CD4-positive, alpha-beta T cell treated with Interleukin-6 at 100 ng/mL for 8 hours (primary cell): ENCODE results near the gene TNNT2.

ENCODE experiments used
- DNase-seq: peaks from one replicate; pipeline ENCODE4 v3.0.0-alpha.2; 2020; ENCODE audit warnings: mixed read lengths, low spot score

The TNNT2 gene

DNA sequence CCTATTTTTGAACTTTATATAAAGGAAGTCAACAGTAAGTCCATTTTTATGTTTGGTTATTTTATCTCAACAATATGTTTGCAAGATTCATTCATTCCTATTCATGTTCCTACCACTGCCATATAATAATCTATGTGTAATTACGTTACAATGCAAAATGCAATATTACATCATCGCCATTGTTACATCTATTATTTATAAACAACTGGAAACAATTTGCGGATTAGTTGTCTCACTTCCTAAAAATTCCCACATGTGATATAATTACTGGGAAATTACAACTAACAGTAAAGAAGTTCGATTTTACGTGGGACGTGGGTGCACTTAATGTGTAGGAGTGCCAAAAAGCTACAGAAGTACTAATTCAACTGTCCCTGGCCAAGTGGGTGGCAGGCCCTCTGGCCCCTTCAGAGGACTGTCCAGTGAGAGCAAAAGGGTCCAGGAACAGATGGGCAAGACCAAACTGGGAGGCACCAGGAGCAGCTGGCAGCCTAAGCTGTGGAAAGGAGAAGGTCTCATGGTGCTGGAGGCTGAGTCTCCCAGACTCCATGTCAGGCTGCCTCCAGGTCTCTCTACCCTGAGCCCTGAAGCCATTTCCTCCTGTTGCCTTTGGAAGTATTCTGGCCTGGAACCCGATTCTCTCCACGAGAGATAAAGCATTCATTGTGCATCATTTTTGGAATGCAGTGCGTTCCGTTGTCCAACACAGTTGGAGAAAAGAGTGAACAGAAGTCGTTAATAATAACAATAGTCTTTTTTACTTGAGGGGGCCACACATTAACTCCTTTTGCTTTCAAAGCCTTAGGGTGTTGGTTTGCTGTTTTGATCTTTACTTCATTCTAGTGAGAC lies 42.9 kb downstream of the TNNT2 start:
- DNase-seq = no peak

DNA sequence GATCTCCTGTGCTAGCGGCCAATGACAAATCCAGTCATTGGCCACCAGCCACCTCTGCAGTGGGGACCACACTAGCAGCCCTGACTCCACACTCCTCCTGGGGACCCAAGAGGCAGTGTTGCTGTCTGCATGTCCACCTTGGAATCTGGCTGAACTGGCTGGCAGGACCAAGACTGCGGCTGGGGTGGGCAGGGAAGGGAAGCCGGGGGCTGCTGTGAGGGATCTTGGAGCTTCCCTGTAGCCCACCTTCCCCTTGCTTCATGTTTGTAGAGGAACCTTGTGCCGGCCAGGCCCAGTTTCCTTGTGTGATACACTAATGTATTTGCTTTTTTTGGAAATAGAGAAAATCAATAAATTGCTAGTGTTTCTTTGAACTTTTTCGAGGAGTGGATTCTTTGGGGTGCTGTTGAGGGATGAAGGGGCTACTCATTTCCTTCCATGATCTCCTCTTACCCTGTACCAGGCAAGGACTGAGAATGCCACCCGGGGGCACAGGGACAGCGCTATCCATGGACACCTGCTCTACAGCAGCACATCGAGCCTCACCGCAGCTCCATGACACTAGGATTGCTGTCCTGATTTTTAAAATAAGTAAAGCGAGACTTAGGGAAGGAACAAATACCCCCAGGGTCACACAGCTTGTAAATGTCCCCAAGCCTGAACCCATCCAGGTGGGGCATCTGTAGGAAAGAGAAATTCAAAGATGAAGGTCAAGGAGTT lies 44.7 kb downstream of the TNNT2 start:
- no peak for DNase-seq

DNA sequence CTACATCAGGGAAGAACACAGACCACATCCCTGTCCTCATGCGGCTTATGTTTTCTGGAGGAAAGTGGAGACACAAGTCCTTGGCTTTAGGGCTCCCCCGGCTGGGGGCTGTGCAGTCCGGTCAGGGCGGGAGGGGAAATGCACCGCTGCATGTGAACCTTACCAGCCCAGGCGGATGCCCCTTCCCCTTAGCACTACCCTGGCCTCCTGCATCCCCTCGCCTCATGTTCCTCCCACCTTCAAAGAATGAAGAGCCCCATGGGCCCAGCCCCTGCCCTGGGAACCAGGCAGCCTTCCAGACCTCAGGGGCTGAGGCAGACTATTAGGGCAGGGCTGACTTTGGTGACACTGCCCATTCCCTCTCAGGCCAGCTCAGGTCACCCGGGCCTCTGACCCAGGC lies 45.5 kb downstream of the TNNT2 start:
- no peak for DNase-seq

DNA sequence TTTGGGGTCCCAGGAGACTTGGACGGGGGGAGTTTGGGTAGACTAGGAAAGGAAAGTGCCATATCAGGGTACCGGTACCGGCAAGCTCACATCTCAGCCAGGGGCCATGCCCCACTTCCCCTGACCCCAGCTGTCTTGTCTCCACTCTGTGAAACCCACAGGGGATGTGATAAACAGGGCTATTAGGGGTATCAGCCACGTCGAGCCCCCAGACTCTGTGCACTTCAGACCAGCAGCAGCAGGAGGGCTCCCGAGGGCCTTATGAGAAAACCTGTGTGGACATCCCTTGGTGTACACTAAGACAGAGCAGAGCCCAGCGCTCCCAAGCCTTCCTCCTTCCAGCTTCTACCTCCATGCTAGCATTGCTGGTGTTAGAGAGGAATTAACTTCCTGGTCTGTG lies 46.3 kb downstream of the TNNT2 start:
- DNase-seq = no peak

DNA sequence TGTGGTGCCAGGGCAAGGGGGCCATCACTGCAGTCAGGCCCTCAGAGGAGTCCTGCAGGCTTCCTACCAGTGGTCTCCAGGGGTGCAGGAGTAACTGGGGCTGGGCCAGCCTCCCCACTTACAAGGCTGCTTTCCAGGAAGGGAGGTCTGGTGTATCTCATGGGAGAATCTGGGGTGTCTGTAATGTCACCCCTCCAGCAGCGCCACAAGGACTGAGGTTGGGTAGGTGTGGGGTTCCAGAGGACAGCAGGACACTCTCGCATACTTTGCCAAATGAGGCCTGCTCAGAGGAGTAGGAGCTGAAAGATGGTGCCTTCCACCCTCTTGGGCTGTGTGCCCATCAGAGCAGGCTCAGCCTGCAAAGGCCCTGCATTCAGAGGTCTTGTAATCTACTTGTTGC lies 46.9 kb downstream of the TNNT2 start:
- no peak for DNase-seq

DNA sequence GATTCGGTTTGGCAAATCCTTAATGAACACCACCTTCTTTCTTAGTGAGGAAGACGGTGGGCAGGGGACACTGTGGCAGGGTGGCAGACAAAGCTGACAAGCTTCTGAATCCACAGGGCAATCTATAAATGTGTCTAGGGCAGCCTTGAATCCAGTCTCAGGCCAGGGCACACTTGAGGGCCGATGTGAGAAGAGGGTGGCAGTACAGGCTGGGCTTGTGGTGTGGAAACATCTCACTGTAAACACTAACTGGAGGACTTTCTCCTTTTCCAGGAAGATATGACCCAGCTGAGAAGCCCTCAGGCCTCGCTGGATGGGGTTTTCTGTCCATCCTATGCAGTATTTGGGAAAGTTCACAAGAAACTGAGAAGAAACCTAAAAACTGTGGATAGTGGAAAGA lies 47.7 kb downstream of the TNNT2 start:
- DNase-seq = no peak

DNA sequence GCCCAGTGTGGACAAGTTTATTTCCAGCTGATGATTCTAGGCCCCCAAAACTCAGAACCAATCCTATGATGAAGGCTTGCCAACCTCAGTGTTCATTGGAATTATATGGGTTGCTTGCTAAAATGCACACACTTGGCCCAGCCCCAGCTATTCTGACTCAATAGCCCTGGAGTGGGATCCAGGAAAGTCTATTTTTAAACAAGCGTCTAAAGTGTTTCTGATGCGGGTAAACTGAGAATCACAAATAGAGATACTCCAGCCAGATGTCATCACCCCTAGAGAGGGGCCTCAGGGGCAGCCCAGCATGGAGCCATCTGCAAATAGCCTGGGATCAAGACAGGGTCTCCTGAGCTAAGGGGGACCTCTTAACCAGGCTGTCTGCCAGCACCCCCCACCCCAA lies 48.2 kb downstream of the TNNT2 start:
- no peak for DNase-seq

DNA sequence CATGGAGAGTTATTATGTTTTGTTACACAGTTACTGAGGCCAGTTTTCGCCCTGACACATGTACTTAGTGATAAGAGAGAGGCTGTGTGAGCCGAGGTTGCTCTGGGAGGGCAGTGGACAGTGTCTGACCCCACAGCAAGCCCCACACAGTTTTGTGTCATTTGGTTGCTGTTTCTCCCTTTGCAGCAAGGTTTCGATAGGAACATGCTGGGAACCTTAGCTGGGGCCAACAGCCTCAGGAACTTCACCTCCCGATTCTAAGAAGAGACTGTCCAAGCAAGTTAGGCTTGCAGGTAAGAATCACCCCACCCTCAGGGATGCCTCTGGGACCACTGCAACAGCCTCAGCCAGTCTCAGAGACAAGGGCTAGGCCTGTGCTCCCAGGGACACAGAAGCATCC lies 48.9 kb downstream of the TNNT2 start:
- DNase-seq = no peak

DNA sequence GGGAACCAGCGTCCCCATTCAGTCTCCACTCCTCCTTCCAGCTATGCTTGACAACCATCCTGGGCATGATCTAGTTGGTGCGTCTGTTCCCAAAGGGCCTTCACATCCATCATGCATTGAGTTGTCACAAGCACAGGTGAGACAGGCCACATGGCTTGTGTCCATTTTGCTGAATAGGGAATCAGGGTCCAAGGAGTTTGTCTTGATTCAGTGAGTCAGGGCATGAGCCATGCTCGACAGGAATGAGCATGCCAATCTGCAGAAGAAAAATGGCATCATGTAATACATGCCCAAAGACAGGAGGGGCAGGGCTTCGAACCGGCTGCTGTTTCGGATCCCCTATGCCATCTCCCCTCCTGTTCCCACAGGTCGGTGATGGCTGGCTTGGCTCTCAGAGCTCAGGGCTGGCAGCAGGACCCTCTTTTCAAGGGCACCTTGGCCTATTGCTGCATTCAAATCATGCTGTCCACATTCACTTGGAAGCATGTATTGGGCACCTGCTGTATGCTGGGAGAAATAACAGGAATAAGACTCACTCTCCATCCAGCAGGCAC lies 49.7 kb downstream of the TNNT2 start:
- DNase-seq = no peak

DNA sequence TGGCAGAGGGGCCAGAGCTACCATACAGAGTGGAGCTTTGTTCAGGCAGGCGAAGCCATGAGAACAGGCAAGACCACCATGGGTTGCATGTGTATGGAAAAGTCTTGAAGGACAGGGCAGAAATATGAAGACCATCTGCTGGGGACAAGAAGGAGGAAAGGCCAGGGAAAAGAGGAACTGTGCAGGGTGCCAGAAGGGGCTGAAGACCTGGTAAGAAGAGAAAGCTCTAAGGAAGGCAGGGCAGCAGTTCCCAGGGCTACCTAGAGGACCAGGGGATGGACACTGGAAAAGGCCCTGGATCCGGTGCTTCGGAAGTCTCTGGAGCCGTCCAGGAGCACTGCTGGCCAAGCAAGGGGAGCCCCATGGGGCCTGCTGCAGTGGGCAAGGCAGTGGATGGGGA lies 50.8 kb downstream of the TNNT2 start:
- DNase-seq = no peak

DNA sequence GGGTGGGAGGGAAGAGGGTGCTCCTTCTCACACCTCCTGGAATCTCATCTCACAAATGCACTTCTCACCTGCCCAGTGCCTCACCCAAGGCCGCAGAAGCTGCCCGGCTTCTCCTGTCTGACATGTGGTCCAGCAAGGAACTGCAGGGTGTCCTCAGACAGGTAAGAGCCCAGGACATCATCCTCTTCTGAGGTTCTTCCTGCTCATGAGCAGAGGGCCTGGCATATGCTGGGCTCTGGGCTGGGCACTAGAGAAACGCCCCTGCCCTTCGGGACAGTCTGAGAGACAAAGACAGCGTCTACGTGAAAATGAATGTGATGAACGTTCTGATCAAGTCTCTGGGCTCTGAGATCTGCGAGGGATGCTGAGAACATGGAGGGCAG lies 51.8 kb downstream of the TNNT2 start:
- DNase-seq = no peak

DNA sequence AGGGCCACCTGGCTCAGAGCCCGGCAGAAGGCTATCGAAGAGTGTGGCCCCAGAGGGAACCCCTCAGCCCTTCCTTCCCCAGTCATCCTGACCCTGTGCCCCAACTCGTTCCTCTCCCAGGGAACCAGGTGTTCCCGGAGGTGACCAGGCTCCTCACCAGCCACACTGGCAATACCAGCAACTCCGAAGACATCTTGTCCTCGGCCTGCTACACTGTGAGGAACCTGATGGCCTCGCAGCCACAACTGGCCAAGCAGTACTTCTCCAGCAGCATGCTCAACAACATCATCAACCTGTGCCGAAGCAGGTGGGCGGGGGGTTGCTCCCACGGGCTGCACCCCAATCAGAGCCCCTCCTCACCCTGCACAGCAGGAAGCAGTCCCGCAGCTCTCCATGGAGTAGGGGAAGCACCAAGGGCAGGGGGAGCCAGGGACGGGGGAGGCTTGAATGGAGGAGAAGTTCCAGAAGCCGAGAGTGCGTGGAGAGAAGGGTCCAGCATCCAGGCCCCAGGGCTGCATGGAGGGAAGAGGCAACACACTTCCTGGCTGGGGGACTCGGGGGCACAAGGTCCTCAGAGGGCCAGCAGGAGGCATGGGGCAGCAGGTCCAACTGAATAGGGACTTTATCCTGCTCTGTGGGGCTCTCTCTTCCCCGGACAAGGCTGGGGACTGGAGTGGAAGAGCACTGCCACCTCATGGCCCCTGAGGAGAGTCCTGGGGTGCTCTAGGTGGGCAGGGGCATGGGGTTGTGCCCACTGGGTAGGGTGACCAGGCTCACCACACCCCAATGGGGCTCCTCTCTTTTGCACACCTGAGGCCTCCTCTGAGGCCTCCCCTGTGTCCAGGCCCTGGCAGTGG lies 52.4 kb downstream of the TNNT2 start:
- no peak for DNase-seq

DNA sequence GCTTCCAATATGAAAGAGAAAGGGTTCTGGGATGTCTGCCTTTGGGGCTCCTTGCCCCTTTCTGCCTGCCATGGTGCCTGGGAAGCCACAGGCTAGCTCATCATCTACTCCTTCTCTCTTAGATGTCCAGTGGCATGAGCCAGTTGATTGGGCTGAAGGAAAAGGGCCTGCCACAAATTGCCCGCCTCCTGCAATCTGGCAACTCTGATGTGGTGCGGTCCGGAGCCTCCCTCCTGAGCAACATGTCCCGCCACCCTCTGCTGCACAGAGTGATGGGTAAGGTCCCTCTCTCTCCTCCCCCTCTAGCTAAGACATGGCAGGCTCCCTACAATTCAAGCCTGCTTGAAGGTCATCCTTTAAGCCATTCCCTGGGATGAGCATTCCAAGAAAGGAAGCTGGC lies 53.2 kb downstream of the TNNT2 start:
- no peak for DNase-seq

DNA sequence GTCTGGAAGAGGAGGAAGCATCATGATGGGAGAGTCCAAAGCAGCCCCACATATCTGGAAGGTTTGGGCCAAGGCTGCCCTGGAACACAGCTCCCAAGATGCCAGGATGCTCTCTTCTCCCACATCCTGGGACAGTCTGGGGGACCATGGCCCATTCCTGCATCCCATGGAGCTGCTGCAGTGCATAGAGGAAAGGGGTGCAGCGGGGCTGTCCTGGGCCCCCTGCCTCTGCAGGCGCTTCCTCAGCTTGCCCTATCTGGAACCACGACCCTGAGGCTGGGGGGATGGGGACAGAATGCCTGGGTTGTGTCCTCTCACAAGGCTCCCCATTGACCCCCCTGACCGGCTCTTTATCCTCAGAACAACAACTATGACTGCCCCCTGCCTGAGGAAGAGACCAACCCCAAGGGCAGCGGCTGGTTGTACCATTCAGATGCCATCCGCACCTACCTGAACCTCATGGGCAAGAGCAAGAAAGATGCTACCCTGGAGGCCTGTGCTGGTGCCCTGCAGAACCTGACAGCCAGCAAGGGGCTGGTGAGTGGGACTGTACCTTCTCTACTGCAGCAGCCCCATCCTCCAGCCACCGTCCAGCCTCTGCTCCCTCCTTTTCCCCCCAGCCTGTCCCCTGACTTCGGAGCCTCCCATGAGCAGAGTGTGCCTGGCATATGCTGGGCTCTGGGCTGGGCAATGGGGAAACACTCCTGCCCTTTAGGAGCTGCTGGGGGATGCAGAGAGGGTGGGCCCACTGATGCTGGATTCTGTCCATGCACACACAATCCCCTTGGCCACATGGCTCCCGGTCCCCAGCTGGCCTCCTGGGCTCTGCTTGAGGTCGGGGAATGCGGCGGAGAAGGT lies 54.6 kb downstream of the TNNT2 start:
- no peak for DNase-seq

DNA sequence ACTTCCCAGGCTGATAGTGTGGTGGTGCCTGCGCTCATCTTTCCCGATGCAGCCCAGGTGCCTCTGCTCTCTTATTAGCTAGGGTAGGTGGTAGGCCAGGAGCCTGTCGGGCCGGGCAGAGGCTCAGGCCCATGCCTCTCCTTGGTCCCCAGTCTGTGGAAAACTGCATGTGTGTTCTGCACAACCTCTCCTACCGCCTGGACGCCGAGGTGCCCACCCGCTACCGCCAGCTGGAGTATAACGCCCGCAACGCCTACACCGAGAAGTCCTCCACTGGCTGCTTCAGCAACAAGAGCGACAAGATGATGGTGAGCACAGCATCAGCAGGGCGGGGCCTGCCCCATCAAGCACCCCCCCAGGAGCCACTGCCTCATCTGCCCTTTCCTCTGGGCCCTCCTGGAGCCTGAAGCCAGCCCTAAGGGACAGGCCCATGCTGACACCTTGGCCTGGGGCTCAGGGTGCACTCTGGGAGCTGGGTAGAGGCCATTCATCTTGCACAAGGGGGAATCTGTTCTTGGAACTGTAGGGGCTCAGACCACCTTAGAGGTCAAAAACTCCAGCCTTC lies 55.6 kb downstream of the TNNT2 start:
- no peak for DNase-seq

DNA sequence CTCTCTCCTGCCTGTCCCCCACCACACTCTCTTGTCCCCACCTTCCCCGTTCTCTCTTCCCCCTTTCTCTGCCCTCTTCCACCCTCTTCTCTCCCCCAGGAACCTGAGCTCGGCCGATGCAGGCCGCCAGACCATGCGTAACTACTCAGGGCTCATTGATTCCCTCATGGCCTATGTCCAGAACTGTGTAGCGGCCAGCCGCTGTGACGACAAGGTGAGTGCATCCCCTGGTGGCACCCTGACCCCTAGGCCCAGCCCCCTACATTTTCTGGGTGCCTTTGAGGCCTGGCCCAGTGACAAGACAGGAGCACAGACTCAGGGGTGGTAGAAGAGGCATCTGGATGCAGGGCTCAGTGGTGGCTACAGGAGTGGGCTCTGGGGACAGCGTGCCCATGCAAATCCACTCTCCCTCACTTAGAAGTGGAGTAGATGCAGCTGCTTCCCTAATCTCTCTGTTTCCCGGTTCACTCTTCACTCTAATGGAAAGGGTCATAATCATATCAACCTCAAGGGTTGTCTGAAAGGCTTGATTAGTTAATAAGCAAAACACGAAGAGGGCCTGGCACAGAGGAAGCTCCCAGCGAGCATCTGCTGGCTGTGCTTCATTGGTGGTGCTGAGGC lies 57.2 kb downstream of the TNNT2 start:
- no peak for DNase-seq

DNA sequence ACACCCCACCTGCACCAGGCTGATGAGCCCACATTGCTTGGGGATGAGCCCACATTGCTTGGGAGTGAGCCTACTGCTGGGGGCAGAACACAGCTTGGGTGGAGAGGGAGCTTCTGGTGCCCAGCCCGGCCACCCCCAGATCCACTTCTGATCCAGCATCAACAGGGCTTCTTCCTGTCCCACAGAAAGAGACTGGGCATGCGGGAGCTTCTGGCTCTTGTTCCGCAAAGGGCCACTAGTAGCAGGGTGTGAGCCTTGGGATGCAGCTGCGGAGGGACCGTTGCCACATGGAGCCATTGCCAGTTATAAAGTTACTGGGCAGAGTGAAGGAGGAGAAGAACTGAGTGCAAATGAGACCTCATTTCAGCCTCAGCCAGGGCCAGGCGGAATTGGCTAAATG lies 57.8 kb downstream of the TNNT2 start:
- DNase-seq = no peak

DNA sequence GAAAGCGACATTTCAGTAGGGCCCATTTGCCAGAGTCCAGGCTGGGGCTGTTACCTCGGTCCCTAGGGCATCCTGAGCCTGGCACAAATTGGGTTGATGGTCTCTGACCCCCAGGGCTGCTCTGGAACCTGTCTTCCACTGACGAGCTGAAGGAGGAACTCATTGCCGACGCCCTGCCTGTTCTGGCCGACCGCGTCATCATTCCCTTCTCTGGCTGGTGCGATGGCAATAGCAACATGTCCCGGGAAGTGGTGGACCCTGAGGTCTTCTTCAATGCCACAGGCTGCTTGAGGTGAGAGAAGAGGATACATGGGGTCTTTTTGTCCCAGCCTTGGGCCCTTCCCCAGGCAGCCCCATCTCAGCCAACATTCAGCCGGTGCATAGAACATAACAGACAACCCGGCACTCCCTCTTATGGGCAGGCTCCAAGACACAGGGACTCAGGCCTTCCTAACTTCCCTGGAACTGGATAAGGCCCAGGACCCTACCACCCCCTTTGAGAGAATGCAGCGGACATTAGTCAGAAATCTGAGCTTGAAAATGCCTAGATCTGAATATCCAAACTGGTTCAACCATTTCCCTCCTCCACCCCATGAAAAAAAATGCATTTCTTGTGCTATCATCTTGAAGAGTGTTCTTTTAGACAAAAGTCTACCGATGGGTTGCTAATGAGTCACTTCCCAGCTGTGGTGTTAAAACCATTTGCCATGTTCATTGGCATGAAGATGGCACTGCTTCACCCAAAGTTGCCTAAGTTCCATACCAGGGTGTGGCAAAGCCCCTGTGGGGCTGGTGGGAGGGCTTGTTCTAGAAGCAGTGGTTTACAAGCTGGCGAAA lies 58.8 kb downstream of the TNNT2 start:
- no peak for DNase-seq

DNA sequence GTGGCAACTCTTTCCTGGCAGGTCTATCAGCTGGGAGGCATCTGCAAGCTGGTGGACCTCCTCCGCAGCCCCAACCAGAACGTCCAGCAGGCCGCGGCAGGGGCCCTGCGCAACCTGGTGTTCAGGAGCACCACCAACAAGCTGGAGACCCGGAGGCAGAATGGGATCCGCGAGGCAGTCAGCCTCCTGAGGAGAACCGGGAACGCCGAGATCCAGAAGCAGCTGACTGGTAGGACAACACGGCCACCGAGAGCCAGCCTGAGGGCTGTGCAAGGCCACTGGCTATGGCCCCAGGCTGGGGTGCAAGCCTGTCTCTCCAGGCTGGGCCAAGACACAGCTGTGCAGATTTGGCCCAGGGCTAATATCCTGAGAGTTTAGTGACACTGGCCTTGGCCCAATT lies 59.9 kb downstream of the TNNT2 start:
- no peak for DNase-seq

DNA sequence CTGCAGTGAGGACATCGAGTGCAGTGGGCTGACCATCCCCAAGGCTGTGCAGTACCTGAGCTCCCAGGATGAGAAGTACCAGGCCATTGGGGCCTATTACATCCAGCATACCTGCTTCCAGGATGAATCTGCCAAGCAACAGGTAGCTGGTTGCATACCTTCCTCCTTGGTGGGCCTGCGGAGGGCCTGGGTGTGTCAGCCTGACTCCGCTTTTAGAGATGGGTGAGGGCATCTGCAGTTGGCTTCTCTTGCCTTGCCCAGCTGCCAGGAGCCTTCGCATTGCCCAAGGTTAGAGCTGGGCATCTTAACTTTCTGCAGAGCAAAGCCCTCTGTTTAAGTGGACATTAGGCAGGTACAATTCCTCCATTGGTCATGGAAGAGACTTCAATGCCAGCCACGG lies 60.9 kb downstream of the TNNT2 start:
- no peak for DNase-seq
